Prostate gland (tissue), 2 donors: ENCODE measurements around the gene LYPLAL1. TPM values are rescaled to one million over a fixed set of nuclear protein-coding genes. Genes with fewer than 3 reads are reported as not detected.

Experiments
- DNase-seq: peaks from one replicate; pipeline ENCODE4 v3.0.0-alpha.2; 2019; ENCODE audit warnings: low spot score
- H3K27ac ChIP-seq, 2 donors: fragments of 200-600 bp; sonication (generic); 2 replicates each; pipeline ENCODE4 v1.5.1; 2017 to 2019
- H3K27me3 ChIP-seq: fragments of 200-600 bp; sonication (generic); replicated peaks from 2 replicates; pipeline ENCODE4 v1.5.1; 2019; ENCODE audit not compliant: insufficient read depth
- H3K36me3 ChIP-seq, 2 donors: fragments of 200-600 bp; sonication (generic); 1 replicate in 1 of 2; 2 replicates in 1 of 2; pipeline versions ENCODE4 v1.5.1 to v1.8.1; 2017 to 2019
- H3K4me1 ChIP-seq: fragments of 200-600 bp; sonication (generic); replicated peaks from 2 replicates; pipeline ENCODE4 v1.5.1; 2019
- H3K4me3 ChIP-seq, 2 donors: fragments of 200-600 bp; sonication (generic); 2 replicates each; pipeline ENCODE4 v1.5.1; 2017 to 2019
- H3K9me3 ChIP-seq: fragments of 200-600 bp; sonication (generic); 2 replicates; pipeline ENCODE4 v1.5.1; 2017
- CTCF ChIP-seq, 4 experiments: fragments of 200-600 bp in 2 of 4; fragments of 450-650 bp in 2 of 4; sonication (generic) in 2 of 4; IDR thresholded peaks; 1 replicate in 3 of 4; 2 replicates in 1 of 4; pipeline ENCODE4 v1.5.1; 2016 to 2019; ENCODE audit warnings: antibody characterized with exemption in 4 of 4, mild to moderate bottlenecking in 2 of 4, moderate library complexity in 2 of 4
- POLR2A ChIP-seq: fragments of 450-650 bp; IDR thresholded peaks from one replicate; pipeline ENCODE4 v1.6.1; 2016; ENCODE audit warnings: antibody characterized with exemption, mild to moderate bottlenecking
- POLR2AphosphoS5 ChIP-seq: sonication (generic); formaldehyde crosslinking; IDR thresholded peaks from one replicate; pipeline ENCODE4 v1.6.1; 2017; ENCODE audit warnings: antibody characterized with exemption
- WGBS: methylation state at CpG from one replicate; pipeline ENCODE4 v1.1.5; 2018; 5-methylcytosine and 5-hydroxymethylcytosine counted together
- intact Hi-C: fragments of 100-400 bp; cut with DNase I; formaldehyde crosslinking; loops from one replicate; pipeline ENCODE4 v1.14.2; 2022
- total RNA-seq, 2 donors: library from RNA; depleted of rRNA; stranded (reverse); fragments of >200 nt; gene quantifications; one replicate each; pipeline ENCODE4 v1.1.0, GENCODE V29; 2016

The LYPLAL1 gene
- total RNA-seq, 2 donors from 2014 or later = 15.8 to 29.3 TPM

- Histone ChIP-seq H3K4me3 (no peak overlapping the region), H3K27ac (no peak overlapping the region), H3K9me3 (no peaks in the 10 kb centered on the region), H3K36me3 (no peaks in the 10 kb centered on the region), H3K27me3 (no peaks in the 10 kb centered on the region), H3K4me1 (no peaks in the 10 kb centered on the region)
- intact Hi-C loops = no loop called here
- 95% methylated on average over 3 of the region's 3 CpGs for WGBS
- DNase-seq = no peak
- TF ChIP-seq POLR2A (no peak), CTCF (IDR thresholded peaks at IDR 0.05) (no peak), POLR2AphosphoS5 (no peak)
Measured at GRCh38 chr1:219151467-219151866, 22.2 kb upstream of the LYPLAL1 start.

GRCh38 chr1:219152751-219153150, 20.9 kb upstream of the LYPLAL1 start:
- intact Hi-C loops = no loop called here
- no peaks in the 10 kb centered on the region for H3K27me3 ChIP-seq
- DNase-seq = no peak
- no peak for TF ChIP-seq POLR2AphosphoS5
- TF ChIP-seq CTCF (IDR thresholded peaks at IDR 0.05) = no peak
- no peak for TF ChIP-seq POLR2A
- H3K36me3 ChIP-seq = no peaks in the 10 kb centered on the region
- no peaks in the 10 kb centered on the region for H3K4me1 ChIP-seq
- no peaks in the 10 kb centered on the region for H3K9me3 ChIP-seq
- no peak overlapping the region for H3K4me3 ChIP-seq
- WGBS = 84% methylated on average over 3 of the region's 3 CpGs
- no peak overlapping the region for H3K27ac ChIP-seq

GRCh38 chr1:219153723-219154122, 20.0 kb upstream of the LYPLAL1 start:
- no peak for DNase-seq
- Histone ChIP-seq H3K27ac (no peak overlapping the region), H3K4me3 (no peak overlapping the region), H3K9me3 (no peaks in the 10 kb centered on the region), H3K4me1 (no peaks in the 10 kb centered on the region), H3K27me3 (no peaks in the 10 kb centered on the region), H3K36me3 (no peaks in the 10 kb centered on the region)
- 78% methylated on average over 4 of the region's 4 CpGs for WGBS
- TF ChIP-seq CTCF (IDR thresholded peaks at IDR 0.05) (no peak), POLR2AphosphoS5 (no peak), POLR2A (no peak)
- intact Hi-C loops = no loop called here

GRCh38 chr1:219155135-219155534, 18.5 kb upstream of the LYPLAL1 start:
- Histone ChIP-seq H3K36me3 (no peaks in the 10 kb centered on the region), H3K27ac (no peak overlapping the region), H3K27me3 (no peaks in the 10 kb centered on the region), H3K4me3 (no peak overlapping the region), H3K9me3 (no peaks in the 10 kb centered on the region), H3K4me1 (no peaks in the 10 kb centered on the region)
- WGBS = 92% methylated on average over 1 of the region's 1 CpG
- DNase-seq = no peak
- TF ChIP-seq POLR2A (no peak), POLR2AphosphoS5 (no peak), CTCF (IDR thresholded peaks at IDR 0.05) (no peak)
- intact Hi-C loops = no loop called here

GRCh38 chr1:219159946-219160645, 13.6 kb upstream of the LYPLAL1 start:
- DNase-seq = no peak
- no peak overlapping the region for H3K27ac ChIP-seq

More at GRCh38 chr1:219159946-219160645, 13.6 kb upstream of the LYPLAL1 start:
- no peaks in the 10 kb centered on the region for H3K4me1 ChIP-seq
- TF ChIP-seq CTCF (IDR thresholded peaks at IDR 0.05) (no peak), POLR2AphosphoS5 (no peak), POLR2A (no peak)
- no peaks in the 10 kb centered on the region for H3K36me3 ChIP-seq
- WGBS = 45% methylated on average over 4 of the region's 4 CpGs
- H3K4me3 ChIP-seq = no peak overlapping the region
- no peaks in the 10 kb centered on the region for H3K27me3 ChIP-seq
- intact Hi-C loops = no loop called here
- H3K9me3 ChIP-seq = no peaks in the 10 kb centered on the region
